C4-2B (cell line): ENCODE data around the gene TCL1A.

Source experiments
- ZFX ChIP-seq: fragments of 450-650 bp; IDR thresholded peaks from 2 replicates; pipeline ENCODE4 v1.6.1; 2017
- TF ChIP-seq, protein P1 (sequence below): fragments of 450-650 bp; conservative IDR thresholded peaks from 2 replicates; pipeline ENCODE4 v1.5.1; 2017; ENCODE audit warnings: mild to moderate bottlenecking

DNA sequence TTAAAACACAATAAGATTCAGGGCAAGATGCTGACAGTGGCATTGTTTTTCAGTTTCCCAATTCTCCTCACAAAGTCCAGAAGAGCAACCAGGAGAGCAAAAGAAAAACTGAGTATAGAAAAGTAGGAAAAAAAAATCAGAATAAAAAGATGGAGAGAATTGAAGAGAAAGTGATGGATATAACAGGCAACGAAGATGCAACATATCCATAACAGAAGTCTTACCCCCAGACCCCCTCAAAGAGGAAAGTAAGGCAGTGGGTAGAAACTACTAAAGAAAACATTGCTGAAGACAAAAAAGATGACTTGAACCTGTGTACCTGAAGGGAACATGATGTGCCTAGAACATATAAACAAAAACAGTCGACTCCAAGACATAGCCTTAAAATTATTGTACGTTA, 10.6 kb downstream of the TCL1A start:
- TF ChIP-seq, protein P1, sequence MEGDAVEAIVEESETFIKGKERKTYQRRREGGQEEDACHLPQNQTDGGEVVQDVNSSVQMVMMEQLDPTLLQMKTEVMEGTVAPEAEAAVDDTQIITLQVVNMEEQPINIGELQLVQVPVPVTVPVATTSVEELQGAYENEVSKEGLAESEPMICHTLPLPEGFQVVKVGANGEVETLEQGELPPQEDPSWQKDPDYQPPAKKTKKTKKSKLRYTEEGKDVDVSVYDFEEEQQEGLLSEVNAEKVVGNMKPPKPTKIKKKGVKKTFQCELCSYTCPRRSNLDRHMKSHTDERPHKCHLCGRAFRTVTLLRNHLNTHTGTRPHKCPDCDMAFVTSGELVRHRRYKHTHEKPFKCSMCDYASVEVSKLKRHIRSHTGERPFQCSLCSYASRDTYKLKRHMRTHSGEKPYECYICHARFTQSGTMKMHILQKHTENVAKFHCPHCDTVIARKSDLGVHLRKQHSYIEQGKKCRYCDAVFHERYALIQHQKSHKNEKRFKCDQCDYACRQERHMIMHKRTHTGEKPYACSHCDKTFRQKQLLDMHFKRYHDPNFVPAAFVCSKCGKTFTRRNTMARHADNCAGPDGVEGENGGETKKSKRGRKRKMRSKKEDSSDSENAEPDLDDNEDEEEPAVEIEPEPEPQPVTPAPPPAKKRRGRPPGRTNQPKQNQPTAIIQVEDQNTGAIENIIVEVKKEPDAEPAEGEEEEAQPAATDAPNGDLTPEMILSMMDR = no peak
- TF ChIP-seq ZFX = no peak
